ENCODE data around the gene IL1RAPL1.

IL1RAPL1 gene

GRCh38 chrX:28854637-28855036 is 267.4 kb downstream of the IL1RAPL1 start:
- TF ChIP-seq CTCF (IDR thresholded peaks at IDR 0.05; ENCODE audit: insufficient read depth, low read length, poor library complexity, severe bottlenecking): no peak
- no peak for TF ChIP-seq EZH2phosphoT487 (conservative IDR thresholded peaks at IDR 0.05; ENCODE audit: low read length)
- no peaks in the 10 kb centered on the region for H3K9me3 ChIP-seq (ENCODE audit: insufficient read depth, low read length)

GRCh38 chrX:28876408-28876807 is 289.2 kb downstream of the IL1RAPL1 start:
- H3K9me3 ChIP-seq (ENCODE audit: insufficient read depth, low read length): no peaks in the 10 kb centered on the region

More at GRCh38 chrX:28854637-28855036, 267.4 kb downstream of the IL1RAPL1 start:
- H3K4me2 ChIP-seq (ENCODE audit: low read depth, low read length, poor library complexity, severe bottlenecking): no peak overlapping the region
- no peaks in the 10 kb centered on the region for H3F3A ChIP-seq (ENCODE audit: insufficient read depth)
- no peaks in the 10 kb centered on the region for H3K79me2 ChIP-seq (ENCODE audit: insufficient read depth, low read length)
- H3K27ac ChIP-seq (ENCODE audit: low read depth, low read length): no peak overlapping the region
- no peaks in the 10 kb centered on the region for H3K9me2 ChIP-seq (replicated peaks; ENCODE audit: insufficient read depth, low read length)
- no peak overlapping the region for H3K9ac ChIP-seq (ENCODE audit: low read length)
- no peaks in the 10 kb centered on the region for H3K36me3 ChIP-seq (ENCODE audit: low read length)
- H3K4me3 ChIP-seq (ENCODE audit: insufficient read depth, low read length, poor library complexity, severe bottlenecking): no peak overlapping the region
- H3K27me3 ChIP-seq (ENCODE audit: low read length): no peaks in the 10 kb centered on the region
- H4K20me1 ChIP-seq (ENCODE audit: low read depth, low read length): no peaks in the 10 kb centered on the region
- no peak overlapping the region for H2AFZ ChIP-seq (ENCODE audit: low read depth, low read length, severe bottlenecking)

GRCh38 chrX:28876901-28877300 is 289.7 kb downstream of the IL1RAPL1 start:
- Histone ChIP-seq H3K27me3 (ENCODE audit: low read length) (no peaks in the 10 kb centered on the region), H3K9me2 (replicated peaks; ENCODE audit: insufficient read depth, low read length) (no peaks in the 10 kb centered on the region), H3K4me3 (ENCODE audit: insufficient read depth, low read length, poor library complexity, severe bottlenecking) (no peak overlapping the region), H3F3A (ENCODE audit: insufficient read depth) (no peaks in the 10 kb centered on the region), H3K9ac (ENCODE audit: low read length) (no peak overlapping the region), H4K20me1 (ENCODE audit: low read depth, low read length) (no peaks in the 10 kb centered on the region), H3K4me2 (ENCODE audit: low read depth, low read length, poor library complexity, severe bottlenecking) (no peak overlapping the region), H3K9me3 (ENCODE audit: insufficient read depth, low read length) (no peaks in the 10 kb centered on the region), H3K27ac (ENCODE audit: low read depth, low read length) (no peak overlapping the region), H3K36me3 (ENCODE audit: low read length) (no peaks in the 10 kb centered on the region), H3K79me2 (ENCODE audit: insufficient read depth, low read length) (no peaks in the 10 kb centered on the region), H2AFZ (ENCODE audit: low read depth, low read length, severe bottlenecking) (no peak overlapping the region)
- TF ChIP-seq CTCF (IDR thresholded peaks at IDR 0.05; ENCODE audit: insufficient read depth, low read length, poor library complexity, severe bottlenecking) (no peak), EZH2phosphoT487 (conservative IDR thresholded peaks at IDR 0.05; ENCODE audit: low read length) (no peak)

More at GRCh38 chrX:28876408-28876807, 289.2 kb downstream of the IL1RAPL1 start:
- Histone ChIP-seq H3K36me3 (ENCODE audit: low read length) (no peaks in the 10 kb centered on the region), H4K20me1 (ENCODE audit: low read depth, low read length) (no peaks in the 10 kb centered on the region), H3K27ac (ENCODE audit: low read depth, low read length) (no peak overlapping the region), H2AFZ (ENCODE audit: low read depth, low read length, severe bottlenecking) (no peak overlapping the region), H3K4me3 (ENCODE audit: insufficient read depth, low read length, poor library complexity, severe bottlenecking) (no peak overlapping the region), H3K9ac (ENCODE audit: low read length) (no peak overlapping the region), H3K4me2 (ENCODE audit: low read depth, low read length, poor library complexity, severe bottlenecking) (no peak overlapping the region), H3K27me3 (ENCODE audit: low read length) (no peaks in the 10 kb centered on the region), H3F3A (ENCODE audit: insufficient read depth) (no peaks in the 10 kb centered on the region), H3K79me2 (ENCODE audit: insufficient read depth, low read length) (no peaks in the 10 kb centered on the region), H3K9me2 (replicated peaks; ENCODE audit: insufficient read depth, low read length) (no peaks in the 10 kb centered on the region)
- TF ChIP-seq CTCF (IDR thresholded peaks at IDR 0.05; ENCODE audit: insufficient read depth, low read length, poor library complexity, severe bottlenecking): no peak
- TF ChIP-seq EZH2phosphoT487 (conservative IDR thresholded peaks at IDR 0.05; ENCODE audit: low read length): no peak
